ENCODE measurements around the gene TMEM175.
"Not testable (repeated sequence)": the region's sequence is repeated elsewhere in the genome, so short reads cannot be mapped to it uniquely, and the experiment has no call there.

The TMEM175 gene

GRCh38 chr4:970854-971520 lies 38.7 kb downstream of the TMEM175 start:
- no peak for DNase-seq (ENCODE audit: low spot score)

GRCh38 chr4:971666-972500 lies 39.6 kb downstream of the TMEM175 start:
- no peak for DNase-seq (ENCODE audit: low spot score)

DNA sequence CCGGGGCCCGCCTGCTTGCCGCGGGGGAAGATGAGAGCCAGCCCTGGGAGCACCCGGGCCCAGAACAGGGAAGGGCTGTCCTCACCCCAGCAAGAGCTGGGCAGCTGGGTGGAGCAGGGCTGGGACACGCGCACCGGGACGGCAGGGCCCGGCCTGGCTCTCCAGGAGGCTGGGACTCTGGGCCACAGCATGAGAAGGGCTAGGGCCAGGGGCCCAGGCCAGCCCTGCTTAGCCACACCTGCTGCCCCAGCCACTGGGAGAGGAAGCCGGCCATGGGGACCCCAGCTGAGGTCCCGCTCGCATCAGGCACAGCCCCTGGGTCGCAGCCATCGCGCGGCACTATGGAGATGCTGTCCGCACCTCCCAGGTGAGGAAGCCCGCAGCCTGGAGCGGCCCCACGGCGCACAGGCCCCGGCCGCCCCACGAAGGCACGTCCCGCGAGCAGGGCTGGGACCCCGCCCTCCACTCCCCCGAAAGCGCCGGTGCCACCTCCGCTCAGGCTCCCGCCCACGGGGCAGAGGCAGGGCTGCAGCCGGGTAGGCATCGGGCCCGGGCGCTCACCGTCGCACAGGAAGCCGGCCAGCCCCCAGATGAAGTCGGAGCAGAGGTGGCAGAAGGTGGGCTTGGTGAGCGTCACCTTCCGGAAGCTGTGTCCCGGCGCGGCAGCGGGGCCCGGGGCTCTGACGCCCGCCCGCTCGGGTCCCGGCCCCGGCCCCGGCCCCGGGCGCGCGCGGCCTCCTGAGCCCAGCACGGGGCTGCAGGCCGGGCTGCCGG lies 40.6 kb downstream of the TMEM175 start:
- peak; percentile 49 for DNase-seq (ENCODE audit: low spot score)

- peak; percentile 85 for DNase-seq (ENCODE audit: low spot score)
Measured at GRCh38 chr4:973431-974397, 41.5 kb downstream of the TMEM175 start, which contains the start of gene DGKQ. Gene DGKQ, minus strand, starts transcription at chr4:973569. Its CDS starts 87 bp downstream, at chr4:973482.

DNA sequence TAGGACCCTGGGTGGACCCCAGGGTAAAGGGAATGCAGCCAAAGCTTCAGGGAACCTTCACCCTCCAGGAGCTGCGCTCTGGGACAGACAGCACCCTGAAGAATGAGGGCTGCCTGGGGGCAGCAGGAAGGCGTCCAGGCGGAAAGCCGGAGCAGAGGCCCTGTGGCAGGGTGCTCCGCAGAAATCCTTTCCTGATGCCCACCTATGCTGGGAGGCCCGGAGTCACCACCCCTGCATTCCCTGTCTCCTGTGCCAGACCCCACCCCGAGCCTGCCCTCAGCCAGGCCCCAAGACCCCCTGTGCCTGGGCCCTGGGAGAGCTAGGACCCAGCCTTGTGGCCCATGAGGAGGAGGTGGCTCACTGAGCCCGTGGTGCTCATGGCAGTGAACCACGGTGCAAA lies 42.4 kb downstream of the TMEM175 start:
- no peak for DNase-seq (ENCODE audit: low spot score)

DNA sequence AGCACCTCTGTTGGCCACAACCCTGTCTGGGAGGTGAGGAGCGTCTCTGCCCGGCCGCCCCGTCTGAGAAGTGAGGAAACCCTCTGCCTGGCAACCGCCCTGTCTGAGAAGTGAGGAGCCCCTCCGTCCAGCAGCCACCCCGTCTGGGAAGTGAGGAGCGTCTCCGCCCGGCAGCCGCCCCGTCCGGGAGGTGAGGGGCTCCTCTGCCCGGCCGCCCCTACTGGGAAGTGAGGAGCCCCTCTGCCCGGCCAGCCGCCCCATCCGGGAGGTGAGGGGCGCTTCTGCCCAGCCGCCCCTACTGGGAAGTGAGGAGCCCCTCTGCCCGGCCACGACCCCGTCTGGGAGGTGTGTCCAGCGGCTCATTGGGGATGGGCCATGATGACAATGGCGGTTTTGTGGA lies 43.8 kb downstream of the TMEM175 start:
- DNase-seq (ENCODE audit: low spot score), result not testable (repeated sequence)

DNA sequence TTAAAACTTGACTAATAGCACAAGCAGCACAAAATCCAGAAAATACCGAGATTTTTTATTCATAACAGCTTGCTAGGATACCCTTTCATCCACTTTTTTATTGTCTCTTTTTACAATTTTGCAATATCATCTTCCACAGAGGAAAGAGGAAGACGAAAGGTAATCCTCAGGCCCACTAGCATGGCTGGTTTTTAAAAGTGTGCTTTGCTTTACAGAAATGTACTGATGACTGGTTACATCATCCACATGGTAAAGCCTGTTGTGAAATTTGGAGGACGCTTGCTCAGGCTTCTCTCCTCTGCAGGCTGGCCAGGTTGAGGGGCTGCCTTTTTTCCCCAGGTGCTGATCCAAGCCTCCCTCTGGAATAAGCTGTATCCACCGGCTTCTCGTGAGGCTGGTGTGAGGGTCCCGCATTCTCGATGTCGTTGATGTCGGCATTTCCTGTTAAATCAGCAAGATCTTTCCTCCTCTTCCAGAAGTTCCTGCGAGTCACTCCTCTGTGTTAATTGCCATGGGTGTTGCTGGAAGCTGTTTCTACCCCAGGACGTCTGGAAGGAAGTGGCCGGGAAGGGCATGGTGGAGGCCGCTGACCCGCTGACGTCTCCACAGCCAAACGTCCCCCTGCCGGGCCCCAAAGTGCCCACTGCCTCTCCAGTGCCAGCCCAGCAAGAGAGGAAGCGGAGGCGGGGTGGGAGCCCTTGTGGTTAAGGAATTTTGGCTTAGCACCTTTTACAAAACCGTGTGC lies 46.9 kb downstream of the TMEM175 start:
- no peak for DNase-seq (ENCODE audit: low spot score)

GRCh38 chr4:982291-982690 lies 50.0 kb downstream of the TMEM175 start:
- DNase-seq (ENCODE audit: low spot score), result no peak

GRCh38 chr4:982814-983213 lies 50.6 kb downstream of the TMEM175 start:
- DNase-seq (ENCODE audit: low spot score), result no peak

- DNase-seq (ENCODE audit: low spot score), result no peak
Measured at GRCh38 chr4:984336-985054, 52.2 kb downstream of the TMEM175 start.

DNA sequence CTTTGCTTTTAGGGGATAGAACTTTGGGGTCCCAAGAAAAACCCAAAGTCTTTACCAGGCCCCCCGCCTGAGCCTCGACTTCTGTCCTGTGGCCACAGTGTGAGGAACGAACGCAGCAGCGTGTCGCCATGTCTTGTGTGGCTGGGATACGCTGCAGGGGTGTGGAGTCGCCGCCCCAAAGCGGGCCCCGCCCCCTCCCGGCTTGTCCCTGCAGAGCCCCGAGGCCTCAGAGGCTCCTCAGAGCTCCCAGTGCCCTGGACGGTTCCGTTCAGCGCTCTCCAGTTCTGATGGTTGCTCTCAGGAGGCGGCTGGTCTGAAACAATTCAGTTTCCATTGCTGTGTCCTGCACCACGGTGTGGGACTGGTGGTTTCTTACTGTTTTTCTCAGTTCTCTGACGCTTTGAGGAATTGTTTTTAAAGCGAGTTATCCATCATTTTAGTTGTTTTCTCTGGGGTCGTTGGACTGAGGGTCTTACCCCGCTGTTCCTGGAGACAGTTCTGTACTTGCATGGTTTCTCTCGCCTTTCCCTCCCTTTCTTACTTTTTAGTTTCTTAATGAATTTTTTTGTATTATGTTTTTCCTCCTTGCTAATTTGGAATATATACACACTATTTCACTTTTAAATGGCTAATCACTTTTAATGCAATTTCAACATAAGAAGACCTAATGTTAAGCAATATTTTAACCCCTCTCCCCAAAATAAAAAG lies 53.0 kb downstream of the TMEM175 start:
- peak; percentile 69 for DNase-seq (ENCODE audit: low spot score)

- no peak for DNase-seq (ENCODE audit: low spot score)
Measured at GRCh38 chr4:986428-986878, 54.2 kb downstream of the TMEM175 start.

DNA sequence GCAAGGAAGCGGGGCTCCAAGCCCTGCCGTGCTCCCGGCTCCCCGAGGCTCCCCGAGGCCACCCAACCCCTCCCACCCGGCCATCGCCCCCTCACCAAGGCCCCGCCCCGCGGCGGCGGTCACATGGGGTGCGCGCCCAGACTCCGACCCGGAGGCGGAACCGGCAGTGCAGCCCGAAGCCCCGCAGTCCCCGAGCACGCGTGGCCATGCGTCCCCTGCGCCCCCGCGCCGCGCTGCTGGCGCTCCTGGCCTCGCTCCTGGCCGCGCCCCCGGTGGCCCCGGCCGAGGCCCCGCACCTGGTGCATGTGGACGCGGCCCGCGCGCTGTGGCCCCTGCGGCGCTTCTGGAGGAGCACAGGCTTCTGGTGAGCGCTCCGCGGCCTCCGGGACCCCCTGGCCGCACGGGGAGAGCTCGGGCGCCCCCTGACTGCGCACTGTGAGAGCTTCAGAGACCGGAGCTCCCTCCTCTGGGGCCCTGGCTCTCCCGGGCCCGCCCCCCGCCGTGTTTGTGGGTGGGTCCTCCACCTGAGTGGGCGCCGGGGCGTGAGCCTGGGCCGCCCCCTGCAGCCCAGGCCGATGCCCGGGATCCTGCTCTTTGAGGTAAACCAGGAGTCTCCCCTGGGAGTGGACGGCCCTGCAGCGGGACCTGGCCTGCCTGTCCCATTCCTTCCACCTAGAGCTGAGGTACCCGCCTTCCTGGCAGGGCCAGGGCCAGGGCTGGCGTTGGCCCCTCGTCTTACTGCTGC lies 54.8 kb downstream of the TMEM175 start, which contains the start of gene IDUA:
TSS of gene IDUA (plus strand) at position 166 of the 745 bp plus-strand sequence. CDS start at position 207, 41 bp downstream.
- peak; percentile 62 for DNase-seq (ENCODE audit: low spot score)

GRCh38 chr4:987624-988513 lies 55.6 kb downstream of the TMEM175 start:
- no peak for DNase-seq (ENCODE audit: low spot score)

DNA sequence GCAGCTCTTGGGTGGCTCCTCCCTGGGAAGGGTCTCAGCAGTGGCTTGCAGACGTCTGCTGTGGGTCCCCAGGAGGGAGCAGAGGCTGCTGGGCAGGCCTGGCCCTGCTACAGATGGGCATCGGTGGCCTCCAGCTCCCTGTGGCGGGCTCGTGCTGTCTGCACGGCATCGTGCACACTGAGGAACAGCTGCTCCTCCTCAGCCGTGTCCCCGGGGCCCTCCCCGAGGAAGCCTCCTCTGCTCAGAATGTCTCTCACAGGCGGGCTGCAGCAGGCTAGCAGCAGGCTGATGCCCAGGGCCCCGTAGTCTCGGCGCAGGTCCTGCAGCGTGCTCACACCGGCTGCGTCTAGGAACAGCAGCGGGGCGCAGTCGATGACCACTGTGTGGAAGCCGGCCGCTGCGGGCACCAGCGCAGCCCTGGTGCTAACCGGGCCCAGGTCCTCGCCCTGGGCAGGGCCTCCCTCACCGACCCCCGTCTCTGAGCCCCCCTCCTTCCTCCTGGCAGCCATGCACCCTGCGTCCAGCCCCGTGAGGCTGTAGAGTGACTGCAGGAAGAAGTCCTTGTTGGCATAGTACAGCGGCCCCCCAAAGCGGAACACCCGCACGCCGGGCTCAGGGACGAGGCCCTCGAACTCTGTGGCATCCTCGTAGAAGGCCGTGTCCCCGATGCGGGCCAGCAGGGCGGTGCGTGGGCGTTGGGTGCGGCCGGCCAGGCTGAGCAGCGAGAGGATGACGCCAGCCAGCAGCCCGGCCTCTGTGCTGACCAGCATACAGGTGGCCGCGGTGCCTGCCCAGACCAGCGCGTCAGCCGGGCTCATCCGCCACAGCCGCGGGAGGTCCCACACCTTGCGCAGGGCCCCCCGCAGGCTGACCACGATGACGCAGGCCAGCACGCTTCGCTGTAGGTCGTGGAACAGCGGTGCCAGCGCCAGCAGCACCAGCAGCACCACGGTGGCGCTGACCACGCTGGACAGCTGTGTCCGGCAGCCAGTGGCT lies 56.8 kb downstream of the TMEM175 start:
- no peak for DNase-seq (ENCODE audit: low spot score)

All from hematopoietic multipotent progenitor cell treated with erythropoietin and hydrocortisone succinate and interleukin-3 and kit ligand, for 15 days (in vitro differentiated cells).